ENCODE data around the gene GTPBP6. TPM values are rescaled to one million over a fixed set of nuclear protein-coding genes. Genes with fewer than 3 reads are reported as not detected.

GTPBP6 gene
- total RNA-seq, 1 donor from 2014 or later, result 47.2 TPM

GRCh38 chrX:291411-291901 lies 27.1 kb downstream of the GTPBP6 start:
- Mint-ChIP-seq H3K27ac (ENCODE audit: unreplicated experiment) (no peak overlapping the region), H3K36me3 (ENCODE audit: low read depth, unreplicated experiment) (peaks cover 9% of the 10 kb centered on the region), H3K9me3 (ENCODE audit: unreplicated experiment) (no peaks in the 10 kb centered on the region), H3K4me1 (ENCODE audit: unreplicated experiment) (no peaks in the 10 kb centered on the region), H3K4me3 (ENCODE audit: unreplicated experiment) (no peak overlapping the region), H3K27me3 (ENCODE audit: unreplicated experiment) (no peaks in the 10 kb centered on the region)
- no peak for DNase-seq (ENCODE audit: low spot score)
- no peak for TF ChIP-seq CTCF (IDR thresholded peaks at IDR 0.05; ENCODE audit: unreplicated experiment)

- no peaks in the 10 kb centered on the region for H3K27me3 Mint-ChIP-seq (ENCODE audit: unreplicated experiment)
- peaks cover 9% of the 10 kb centered on the region for H3K36me3 Mint-ChIP-seq (ENCODE audit: low read depth, unreplicated experiment)
- H3K9me3 Mint-ChIP-seq (ENCODE audit: unreplicated experiment), result no peaks in the 10 kb centered on the region
- no peak overlapping the region for H3K27ac Mint-ChIP-seq (ENCODE audit: unreplicated experiment)
- no peak for DNase-seq (ENCODE audit: low spot score)
- no peaks in the 10 kb centered on the region for H3K4me1 Mint-ChIP-seq (ENCODE audit: unreplicated experiment)
- no peak overlapping the region for H3K4me3 Mint-ChIP-seq (ENCODE audit: unreplicated experiment)
- TF ChIP-seq CTCF (IDR thresholded peaks at IDR 0.05; ENCODE audit: unreplicated experiment), result no peak
Measured at GRCh38 chrX:290476-291166, 28.0 kb downstream of the GTPBP6 start.

GRCh38 chrX:288561-288991 lies 30.0 kb downstream of the GTPBP6 start:
- TF ChIP-seq CTCF (IDR thresholded peaks at IDR 0.05; ENCODE audit: unreplicated experiment), result no peak
- Mint-ChIP-seq H3K27ac (ENCODE audit: unreplicated experiment) (no peak overlapping the region), H3K4me3 (ENCODE audit: unreplicated experiment) (no peak overlapping the region), H3K4me1 (ENCODE audit: unreplicated experiment) (no peaks in the 10 kb centered on the region), H3K27me3 (ENCODE audit: unreplicated experiment) (no peaks in the 10 kb centered on the region), H3K9me3 (ENCODE audit: unreplicated experiment) (no peaks in the 10 kb centered on the region), H3K36me3 (ENCODE audit: low read depth, unreplicated experiment) (peaks cover 10% of the 10 kb centered on the region)
- no peak for DNase-seq (ENCODE audit: low spot score)

DNA sequence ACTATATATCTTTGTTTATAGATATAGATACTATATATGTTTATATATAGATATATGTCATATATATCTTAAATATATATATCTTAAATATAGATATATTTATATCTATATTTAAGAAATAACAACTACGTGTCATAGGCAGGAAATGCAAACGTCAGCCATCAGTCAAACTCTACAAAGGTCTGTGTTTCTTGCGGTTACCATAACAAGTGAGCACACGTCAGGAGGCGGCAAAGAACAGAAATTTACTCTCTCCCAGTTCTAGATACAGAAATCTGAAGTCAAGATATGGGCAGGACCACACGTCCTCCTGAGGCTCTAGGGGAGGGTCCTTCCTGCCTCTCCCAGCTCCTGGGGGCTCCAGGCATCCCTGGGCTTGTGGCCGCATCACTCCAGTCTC lies 30.9 kb downstream of the GTPBP6 start:
- no peak for DNase-seq (ENCODE audit: low spot score)
- H3K9me3 Mint-ChIP-seq (ENCODE audit: unreplicated experiment), result no peaks in the 10 kb centered on the region
- H3K4me3 Mint-ChIP-seq (ENCODE audit: unreplicated experiment), result no peak overlapping the region
- H3K36me3 Mint-ChIP-seq (ENCODE audit: low read depth, unreplicated experiment), result peaks cover 7% of the 10 kb centered on the region
- no peak for TF ChIP-seq CTCF (IDR thresholded peaks at IDR 0.05; ENCODE audit: unreplicated experiment)
- no peak overlapping the region for H3K27ac Mint-ChIP-seq (ENCODE audit: unreplicated experiment)
- H3K4me1 Mint-ChIP-seq (ENCODE audit: unreplicated experiment), result no peaks in the 10 kb centered on the region
- H3K27me3 Mint-ChIP-seq (ENCODE audit: unreplicated experiment), result no peaks in the 10 kb centered on the region

DNA sequence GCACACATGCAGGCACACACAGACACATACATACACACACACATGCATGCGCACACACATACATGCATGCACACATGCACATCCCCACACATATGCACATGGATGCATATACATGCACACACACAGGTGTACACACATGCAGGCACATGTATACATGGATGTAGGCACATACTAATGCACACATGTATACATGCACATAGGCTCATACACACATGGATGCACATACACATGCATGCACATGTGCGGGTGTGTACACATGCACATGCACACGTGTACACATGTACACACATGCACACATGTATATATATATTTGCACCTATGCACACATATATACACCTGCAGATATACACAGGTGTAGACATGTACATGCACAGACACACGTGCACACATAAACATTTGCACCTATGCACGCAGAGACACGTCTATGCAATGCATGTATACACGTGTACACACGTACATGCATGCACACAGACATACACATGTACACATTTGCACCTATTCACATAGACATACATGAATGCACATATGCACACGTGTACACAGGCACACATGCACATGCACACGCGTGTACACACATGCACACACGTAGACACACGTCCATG lies 33.4 kb downstream of the GTPBP6 start:
- H3K4me3 Mint-ChIP-seq (ENCODE audit: unreplicated experiment), result peak overlapping the region; percentile 11
- H3K27me3 Mint-ChIP-seq (ENCODE audit: unreplicated experiment), result no peaks in the 10 kb centered on the region
- no peak for TF ChIP-seq CTCF (IDR thresholded peaks at IDR 0.05; ENCODE audit: unreplicated experiment)
- DNase-seq (ENCODE audit: low spot score), result no peak
- H3K4me1 Mint-ChIP-seq (ENCODE audit: unreplicated experiment), result peaks cover 3% of the 10 kb centered on the region
- no peak overlapping the region for H3K27ac Mint-ChIP-seq (ENCODE audit: unreplicated experiment)
- H3K9me3 Mint-ChIP-seq (ENCODE audit: unreplicated experiment), result no peaks in the 10 kb centered on the region
- H3K36me3 Mint-ChIP-seq (ENCODE audit: low read depth, unreplicated experiment), result peaks cover 7% of the 10 kb centered on the region
